BE2C (cell line): ENCODE data around the gene RALY.
A peak's percentile ranks its signal among the peaks of the same experiment; 100 is the strongest.
"Not testable (repeated sequence)": the region's sequence is repeated elsewhere in the genome, so short reads cannot be mapped to it uniquely, and the experiment has no call there.

Experiments
- DNase-seq: peaks from one replicate; pipeline ENCODE4 v3.0.0-alpha.2; 2020
- H3K27me3 ChIP-seq: fragments of 250-450 bp; sonication (Bioruptor Pico); 2 replicates; pipeline ENCODE4 v1.5.1; 2020; ENCODE audit warnings: mild to moderate bottlenecking
- H3K36me3 ChIP-seq: fragments of 250-450 bp; sonication (Bioruptor Pico); 2 replicates; pipeline ENCODE4 v1.5.1; 2020; ENCODE audit warnings: mild to moderate bottlenecking
- H3K4me1 ChIP-seq: fragments of 250-450 bp; sonication (Bioruptor Pico); 2 replicates; pipeline ENCODE4 v1.5.1; 2020
- H3K4me3 ChIP-seq: 2 replicates; pipeline ENCODE4 v1.5.1; 2011; ENCODE audit warnings: low read depth, low read length
- H3K9me3 ChIP-seq: fragments of 250-450 bp; sonication (Bioruptor Pico); 2 replicates; pipeline ENCODE4 v1.5.1; 2020
- CTCF ChIP-seq: IDR thresholded peaks from 2 replicates; pipeline ENCODE4 v1.5.1; 2012; ENCODE audit warnings: mild to moderate bottlenecking, low read depth, low read length

RALY gene

GRCh38 chr20:34124469-34125249, 130.9 kb downstream of the RALY start:
- H3K4me1 ChIP-seq: peaks cover 10% of the 10 kb centered on the region
- no peaks in the 10 kb centered on the region for H3K27me3 ChIP-seq
- no peak for TF ChIP-seq CTCF
- no peak overlapping the region for H3K4me3 ChIP-seq
- DNase-seq: peak; percentile 23
- no peaks in the 10 kb centered on the region for H3K9me3 ChIP-seq
- H3K36me3 ChIP-seq: no peaks in the 10 kb centered on the region

GRCh38 chr20:34127792-34128191, 134.1 kb downstream of the RALY start:
- H3K27me3 ChIP-seq: no peaks in the 10 kb centered on the region
- no peak for DNase-seq
- no peaks in the 10 kb centered on the region for H3K9me3 ChIP-seq
- TF ChIP-seq CTCF: no peak
- no peaks in the 10 kb centered on the region for H3K36me3 ChIP-seq
- no peak overlapping the region for H3K4me3 ChIP-seq
- peaks cover 10% of the 10 kb centered on the region for H3K4me1 ChIP-seq

GRCh38 chr20:34129518-34130162, 135.9 kb downstream of the RALY start:
- peak; percentile 75 for DNase-seq
- Histone ChIP-seq H3K4me1 (peaks cover 9% of the 10 kb centered on the region), H3K27me3 (no peaks in the 10 kb centered on the region), H3K9me3 (no peaks in the 10 kb centered on the region), H3K4me3 (peak overlapping the region; percentile 23; the same call in 1 of the 2 replicates), H3K36me3 (no peaks in the 10 kb centered on the region)
- TF ChIP-seq CTCF: peak; percentile 88

GRCh38 chr20:34131491-34131890, 137.8 kb downstream of the RALY start:
- Histone ChIP-seq H3K36me3 (no peaks in the 10 kb centered on the region), H3K9me3 (no peaks in the 10 kb centered on the region), H3K4me1 (peaks cover 6% of the 10 kb centered on the region; the same call in 1 of the 2 replicates), H3K4me3 (no peak overlapping the region), H3K27me3 (no peaks in the 10 kb centered on the region)
- TF ChIP-seq CTCF: no peak
- DNase-seq: no peak

- not testable (repeated sequence) for H3K9me3 ChIP-seq, H3K36me3 ChIP-seq, H3K4me3 ChIP-seq, H3K27me3 ChIP-seq, DNase-seq, H3K4me1 ChIP-seq
These were observed 138.8 kb downstream of the RALY start for GRCh38 chr20:34132491-34132890.

GRCh38 chr20:34132943-34133342, 139.2 kb downstream of the RALY start:
- not testable (repeated sequence) for H3K4me1 ChIP-seq, DNase-seq, H3K4me3 ChIP-seq, H3K9me3 ChIP-seq, H3K27me3 ChIP-seq, H3K36me3 ChIP-seq

GRCh38 chr20:34133365-34133860, 139.7 kb downstream of the RALY start:
- not testable (repeated sequence) for H3K36me3 ChIP-seq, DNase-seq, H3K27me3 ChIP-seq, H3K4me3 ChIP-seq, H3K4me1 ChIP-seq, H3K9me3 ChIP-seq
